Measurements from ENCODE around the gene CDH4. TPM values are rescaled to one million over a fixed set of nuclear protein-coding genes. Genes with fewer than 3 reads are reported as not detected.

Gene CDH4
- polyA plus RNA-seq, 5 donors, result 3.6 to 8.1 (median 4.7) TPM

DNA sequence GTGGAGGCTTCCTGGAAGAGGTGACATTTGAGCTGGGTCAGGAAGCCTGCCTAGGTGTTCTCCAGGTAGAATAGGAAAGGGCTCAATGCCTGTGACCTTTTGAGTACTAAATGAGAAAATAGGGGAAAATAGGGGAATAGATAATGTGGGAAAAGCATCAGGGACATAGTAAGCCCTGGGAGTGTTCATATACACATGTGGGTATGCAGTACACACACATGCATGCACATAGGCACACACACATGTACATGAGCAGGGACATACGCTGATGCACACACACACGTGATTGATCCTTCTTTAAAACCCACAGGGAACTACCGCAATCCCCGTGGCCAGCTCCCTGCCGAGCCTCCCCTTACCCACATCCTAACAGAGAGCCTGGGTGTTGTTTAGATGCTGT lies 351.7 kb downstream of the CDH4 start:
- DNase-seq, result no peak

DNA sequence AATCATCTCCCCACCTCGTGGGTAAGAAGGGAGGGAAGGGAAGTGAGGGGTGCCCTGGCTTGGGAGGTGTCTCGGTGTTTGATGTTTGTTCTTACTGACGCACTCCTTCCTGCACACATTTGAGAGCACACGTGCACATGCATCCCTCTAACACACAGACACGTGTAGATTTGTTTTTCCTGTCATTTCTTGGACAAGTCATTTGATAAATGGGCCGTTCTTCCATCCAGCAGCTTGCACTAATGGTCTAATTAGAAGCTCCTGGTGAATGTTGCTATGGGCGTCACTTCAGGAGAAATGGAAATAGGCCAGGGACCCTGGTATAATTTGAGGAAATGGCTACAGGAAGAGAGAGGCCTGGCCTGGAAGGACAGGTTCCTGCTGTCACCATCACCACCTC lies 352.5 kb downstream of the CDH4 start:
- DNase-seq, result no peak

DNA sequence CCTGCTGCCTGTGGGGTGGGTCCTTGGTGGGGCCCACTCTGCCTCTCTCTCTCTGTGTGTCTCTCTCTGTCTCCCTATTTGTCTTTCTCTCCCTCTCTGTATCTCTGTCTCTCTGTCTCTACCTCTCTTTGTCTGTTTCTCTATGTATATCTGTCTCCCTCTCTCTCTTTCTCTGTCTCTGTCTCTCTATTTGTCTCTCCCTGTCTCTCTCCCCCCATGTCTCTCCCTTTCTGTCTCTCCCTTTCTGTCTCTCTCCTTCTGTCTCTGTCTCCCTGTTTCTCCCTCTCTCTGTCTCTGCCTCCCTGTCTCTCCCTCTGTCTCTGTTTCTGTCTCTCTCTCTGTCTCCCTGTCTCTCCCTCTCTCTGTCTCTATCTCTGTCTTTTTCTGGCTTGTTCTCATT lies 353.2 kb downstream of the CDH4 start:
- DNase-seq, result no peak

DNA sequence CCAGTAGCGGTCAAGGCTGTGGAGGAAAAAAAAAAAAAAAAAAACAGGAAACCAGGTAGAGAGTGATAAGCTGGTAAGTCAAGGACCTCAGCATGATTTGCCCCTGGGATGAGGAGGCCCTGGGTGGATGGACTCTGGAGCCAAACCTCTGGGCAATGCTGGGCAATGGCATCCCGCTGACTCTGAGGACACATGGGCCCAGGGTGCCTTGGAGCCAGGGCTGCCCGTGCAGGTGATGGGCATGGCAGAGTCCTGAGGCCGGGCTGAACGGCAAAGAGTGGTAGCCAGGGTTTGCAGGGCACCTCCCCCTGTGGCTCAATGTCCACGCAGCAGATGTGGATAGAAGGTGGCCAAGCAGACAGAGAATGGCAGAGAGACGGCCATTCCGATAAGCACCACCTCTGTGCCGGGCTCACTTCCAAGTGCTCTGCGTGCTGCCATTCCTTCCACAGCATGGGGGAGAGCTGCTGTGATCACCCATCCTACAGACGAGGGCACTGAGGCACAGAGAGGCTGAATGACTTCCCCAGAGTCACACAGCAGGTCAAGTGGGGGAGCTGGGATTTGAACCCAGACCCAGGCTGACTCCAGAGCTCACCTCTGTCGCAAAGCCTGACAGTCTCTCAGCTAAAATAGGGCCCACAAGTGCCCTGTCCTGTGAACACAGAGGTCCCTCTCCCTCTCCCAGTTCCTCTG lies 353.9 kb downstream of the CDH4 start:
- DNase-seq, result no peak

DNA sequence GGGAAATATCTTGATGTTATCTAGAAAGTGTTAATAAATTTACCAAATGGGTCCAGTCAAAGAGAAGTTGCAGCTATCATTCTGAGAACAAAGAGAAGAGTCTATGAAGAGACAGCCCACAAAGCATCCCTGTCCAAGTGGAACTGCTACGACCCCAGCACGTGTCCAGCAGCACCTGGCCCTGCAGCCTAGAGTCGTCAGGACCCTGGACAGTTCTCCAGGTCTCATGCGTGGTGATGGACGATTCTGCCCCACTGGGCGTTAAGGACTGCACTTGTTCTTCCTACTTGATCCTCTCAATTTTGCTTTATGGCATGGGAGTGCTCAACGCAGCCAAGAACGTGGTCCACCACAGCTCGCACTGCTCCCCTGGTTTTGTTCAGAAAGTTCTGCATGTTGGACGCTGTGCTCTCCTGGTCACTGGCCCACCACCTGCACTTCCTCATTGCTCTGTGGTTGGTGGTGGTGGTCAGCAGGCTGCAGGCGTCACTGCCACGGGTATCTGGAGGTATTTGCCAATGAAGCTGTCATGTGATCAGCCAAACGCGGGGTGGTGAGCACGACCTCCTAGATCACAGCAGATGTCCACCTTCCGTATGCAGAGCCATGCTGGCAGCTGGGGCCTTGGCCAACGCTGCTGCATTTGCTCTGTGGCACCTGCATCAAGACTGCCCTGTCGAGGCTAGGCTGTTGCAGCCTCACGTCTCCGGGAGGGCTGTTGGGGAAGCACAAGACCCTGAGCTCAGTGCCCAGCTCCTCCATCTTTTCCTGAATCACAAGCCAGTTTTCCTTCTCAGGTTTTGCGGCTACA lies 356.4 kb downstream of the CDH4 start:
- no peak for DNase-seq

DNA sequence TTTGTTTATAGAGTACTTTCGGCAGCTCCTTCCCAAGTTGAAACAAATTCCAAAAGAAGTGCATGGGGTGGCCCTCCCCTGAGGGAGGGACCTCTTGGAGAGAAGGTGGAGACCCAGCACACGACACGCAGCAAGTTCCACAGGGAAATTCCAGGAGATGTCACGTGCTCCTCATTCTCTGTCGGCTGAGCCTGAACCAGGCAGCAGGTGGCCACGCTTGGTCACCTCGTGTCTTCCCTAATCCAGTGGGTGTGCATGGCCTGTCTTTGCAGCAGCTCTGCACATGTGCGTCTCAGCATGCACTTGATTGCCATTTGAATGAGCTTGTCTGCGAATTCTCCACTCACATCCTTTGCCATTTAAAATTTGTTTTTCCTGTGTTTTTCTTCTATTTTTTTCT lies 357.4 kb downstream of the CDH4 start:
- DNase-seq, result no peak

DNA sequence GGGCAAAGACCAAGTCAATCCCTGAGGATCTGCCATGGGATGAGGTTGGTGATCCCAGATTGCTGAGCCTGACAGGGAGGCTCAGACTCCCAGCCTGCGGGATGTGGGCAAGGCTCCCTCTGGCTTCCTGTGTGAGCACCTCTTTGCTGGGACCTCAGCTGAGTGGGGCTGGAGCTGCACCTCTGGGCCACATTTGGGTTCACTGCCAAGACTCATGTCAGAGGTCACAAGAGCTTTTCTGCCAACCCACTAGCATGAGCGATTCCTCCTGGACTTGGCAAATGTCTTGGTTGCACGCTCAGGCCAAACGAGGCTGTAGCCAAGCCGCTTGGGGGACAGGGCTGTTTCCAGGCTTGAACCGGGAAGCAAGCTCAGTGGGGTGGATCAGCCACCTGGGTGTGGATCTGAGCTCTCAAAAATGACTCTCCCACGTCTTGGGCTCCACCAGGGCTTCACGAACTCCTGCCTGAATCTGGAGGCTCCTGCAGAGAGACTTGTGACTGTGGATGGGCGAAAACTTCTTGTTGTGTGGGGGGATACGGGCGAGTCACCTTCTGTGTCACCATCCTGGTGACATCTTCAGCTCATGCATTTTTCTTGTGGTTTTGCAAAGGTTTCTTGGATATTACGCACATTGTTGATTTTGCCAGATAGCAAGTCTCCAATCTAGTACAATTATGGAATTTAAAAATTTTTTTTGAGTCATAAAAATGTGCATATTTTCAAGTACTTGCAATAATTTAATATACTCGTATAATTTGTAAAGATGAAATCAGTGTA lies 359.5 kb downstream of the CDH4 start:
- DNase-seq, result no peak

DNA sequence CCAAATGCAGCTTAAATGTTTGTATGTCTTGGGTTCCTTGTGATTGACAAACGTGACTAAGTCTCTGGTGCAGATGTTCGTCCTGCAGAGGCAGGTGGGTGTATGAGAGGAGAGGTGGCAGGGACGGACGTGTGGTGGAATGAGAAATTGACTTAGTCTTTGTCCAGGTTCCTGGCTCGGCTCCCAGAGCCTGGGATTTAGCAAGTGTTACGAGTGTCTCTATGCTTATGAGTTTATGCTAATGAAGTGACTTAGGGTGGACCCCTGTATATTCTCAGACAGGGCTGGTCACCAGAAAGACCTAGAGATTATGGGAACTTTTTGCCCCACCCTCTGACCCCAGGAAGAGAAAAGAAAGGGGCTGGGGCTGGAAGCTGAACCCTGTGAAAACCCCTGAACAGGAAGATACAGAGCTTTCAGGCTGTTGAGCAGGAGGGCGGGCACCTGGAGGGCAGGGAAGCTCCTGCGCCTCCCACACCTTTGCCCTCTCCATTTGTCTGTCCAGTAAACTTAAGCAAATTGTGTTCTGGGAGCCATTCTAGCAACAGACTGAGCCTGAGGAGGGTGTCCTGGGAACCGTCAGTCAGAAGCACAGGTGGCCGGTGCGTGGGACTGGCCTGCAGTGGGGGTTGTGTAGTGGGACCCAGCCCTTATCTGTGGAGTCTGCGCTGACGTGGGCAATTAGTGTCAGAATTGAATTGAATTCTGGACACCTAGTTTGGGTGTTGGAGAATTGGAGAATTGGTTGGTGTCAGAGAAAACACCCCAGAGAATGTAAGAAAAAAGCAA lies 362.1 kb downstream of the CDH4 start:
- DNase-seq, result no peak

DNA sequence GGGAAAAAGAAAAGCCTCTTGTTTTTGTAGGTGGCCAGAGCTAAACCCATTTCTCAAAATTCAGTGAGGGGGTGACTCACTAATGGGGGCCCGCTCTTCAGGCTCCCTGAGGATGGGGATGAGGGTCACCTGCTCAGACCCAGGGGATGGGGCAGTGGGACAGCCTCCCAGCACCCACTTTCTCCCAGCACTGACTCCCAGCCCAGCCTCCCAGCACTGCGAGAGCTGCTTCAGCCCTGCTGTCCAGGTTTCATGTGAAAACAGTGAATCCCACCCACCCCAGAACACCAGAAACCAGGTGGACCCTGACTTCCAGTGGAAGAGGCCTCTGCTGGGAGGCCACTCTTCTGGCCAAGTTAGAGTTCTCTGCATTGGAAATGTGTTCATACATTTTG lies 362.6 kb downstream of the CDH4 start:
- DNase-seq, result no peak

DNA sequence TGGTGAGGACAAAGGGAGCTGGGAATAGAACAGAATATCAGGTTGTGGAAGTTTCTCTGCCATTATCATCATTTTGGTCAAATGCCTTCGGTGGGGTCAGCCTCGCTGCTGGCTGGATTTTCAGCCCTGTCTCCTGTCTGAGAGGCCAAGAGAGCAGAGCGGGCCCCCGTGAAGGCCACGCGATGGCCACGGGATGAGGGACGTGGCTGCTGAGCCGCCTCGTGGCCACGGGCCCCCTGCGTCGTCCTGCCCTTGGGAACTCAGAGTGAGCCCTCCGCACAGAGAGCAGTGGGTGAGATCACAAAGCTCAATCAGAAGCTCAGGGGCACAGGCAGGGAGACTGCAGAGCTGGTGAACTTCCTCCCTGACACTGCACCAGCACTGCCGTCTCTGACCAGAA lies 363.7 kb downstream of the CDH4 start:
- DNase-seq, result no peak

DNA sequence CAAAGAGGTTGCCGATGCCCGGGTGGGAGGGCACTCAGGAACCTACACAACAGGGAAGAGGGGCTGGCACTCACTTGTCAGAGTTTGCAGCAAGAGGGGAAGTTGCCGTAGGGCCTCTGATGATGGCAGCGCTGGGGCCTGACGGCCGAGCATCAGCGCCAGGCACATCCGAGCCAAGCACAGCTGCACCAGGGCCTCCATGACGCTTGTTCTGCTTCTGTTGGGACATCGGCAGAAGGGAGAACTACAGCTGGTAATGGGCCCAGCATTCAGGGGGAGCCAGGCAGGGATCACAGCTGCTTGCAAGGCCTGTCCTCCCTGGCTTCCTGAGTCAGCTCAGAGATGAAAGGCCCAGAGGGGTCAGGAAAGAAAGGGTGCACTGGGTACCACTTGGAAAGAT lies 367.7 kb downstream of the CDH4 start:
- DNase-seq, result no peak

DNA sequence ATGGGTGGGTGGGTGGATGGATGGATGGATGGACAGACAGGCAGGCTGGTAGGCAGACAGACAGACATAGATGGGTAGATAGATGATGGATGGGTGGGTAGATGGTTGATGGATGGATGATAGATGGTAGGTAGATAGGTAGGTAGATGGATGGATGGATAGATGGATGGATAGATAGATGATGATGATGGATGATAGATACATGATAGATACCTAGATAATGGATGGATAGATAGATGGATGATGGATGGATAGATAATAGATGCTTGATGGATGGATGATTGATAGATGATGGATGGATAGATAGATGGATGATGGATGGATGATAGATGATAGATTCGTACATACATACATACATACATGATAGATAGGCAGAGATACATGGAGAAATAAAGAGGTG lies 368.1 kb downstream of the CDH4 start:
- no peak for DNase-seq

DNA sequence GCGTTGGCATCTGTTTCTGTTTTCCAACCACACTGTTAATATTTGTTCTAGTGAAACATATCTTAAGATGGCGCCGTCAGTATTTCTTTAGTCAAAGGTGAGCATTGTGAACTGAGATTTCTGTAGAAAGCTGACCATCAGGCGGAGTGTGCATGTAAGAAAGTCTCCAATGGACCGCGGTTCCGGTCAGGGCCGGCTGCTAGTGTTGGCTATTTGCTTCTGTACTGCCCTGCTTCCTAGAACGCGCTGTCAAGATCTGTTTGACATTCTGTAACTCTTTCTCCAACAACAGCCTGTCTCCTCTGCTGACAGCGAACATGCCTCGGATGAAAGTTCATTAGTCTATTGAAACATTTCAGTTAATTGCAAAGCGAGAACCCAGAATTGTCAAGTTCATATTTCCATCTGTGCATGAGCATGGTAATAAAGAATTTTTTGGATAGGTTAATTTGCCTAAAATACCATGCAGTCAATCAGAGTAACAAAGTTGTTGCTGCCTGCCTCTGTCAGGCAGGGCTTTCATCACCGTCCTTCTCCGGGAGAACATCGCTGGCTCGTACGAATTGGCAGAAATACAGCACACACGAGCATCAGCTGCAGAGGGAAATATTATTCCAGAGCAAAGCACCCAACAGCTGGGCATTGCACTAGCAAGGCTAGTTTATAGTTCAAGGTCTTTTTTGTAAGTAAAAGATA lies 369.1 kb downstream of the CDH4 start:
- DNase-seq, result peak; percentile 12 to 18

DNA sequence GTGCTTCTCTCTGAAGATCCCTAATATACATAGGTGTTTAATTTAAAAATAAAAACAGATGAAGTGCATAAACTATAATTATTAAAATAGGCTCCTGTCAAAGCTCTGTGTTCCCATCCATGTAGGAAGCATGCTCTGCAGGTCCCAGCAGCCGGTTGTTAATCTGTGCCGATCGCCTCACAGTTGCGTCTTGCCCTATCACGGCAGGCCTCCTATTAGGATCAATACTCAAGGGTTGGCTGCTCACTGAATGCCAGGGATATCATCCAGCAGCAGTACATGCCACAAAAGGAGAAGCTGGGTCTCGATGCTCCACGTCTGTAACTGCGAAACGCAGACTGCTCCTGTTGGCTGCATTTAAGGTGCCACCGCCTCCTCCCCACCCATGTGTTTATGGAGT lies 369.8 kb downstream of the CDH4 start:
- DNase-seq, result no peak

DNA sequence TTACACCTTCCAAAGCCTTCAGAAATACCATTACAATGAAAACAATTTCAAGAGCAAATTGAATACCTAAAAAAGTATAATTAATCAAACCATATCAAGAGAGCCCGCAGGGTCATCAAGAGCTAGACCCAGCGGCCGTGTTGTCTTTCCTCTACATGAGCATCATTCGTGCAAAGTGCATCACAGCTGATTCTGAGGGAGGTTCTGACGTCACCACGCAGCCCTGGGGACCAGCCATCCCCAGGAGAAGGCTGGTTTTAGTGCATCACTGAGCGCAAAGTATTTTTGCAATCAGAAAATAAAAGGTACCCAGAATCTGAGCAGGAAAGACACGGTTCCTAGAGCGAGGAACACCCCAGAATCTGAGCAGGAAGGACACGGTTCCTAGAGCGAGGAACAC lies 371.4 kb downstream of the CDH4 start:
- DNase-seq, result no peak

DNA sequence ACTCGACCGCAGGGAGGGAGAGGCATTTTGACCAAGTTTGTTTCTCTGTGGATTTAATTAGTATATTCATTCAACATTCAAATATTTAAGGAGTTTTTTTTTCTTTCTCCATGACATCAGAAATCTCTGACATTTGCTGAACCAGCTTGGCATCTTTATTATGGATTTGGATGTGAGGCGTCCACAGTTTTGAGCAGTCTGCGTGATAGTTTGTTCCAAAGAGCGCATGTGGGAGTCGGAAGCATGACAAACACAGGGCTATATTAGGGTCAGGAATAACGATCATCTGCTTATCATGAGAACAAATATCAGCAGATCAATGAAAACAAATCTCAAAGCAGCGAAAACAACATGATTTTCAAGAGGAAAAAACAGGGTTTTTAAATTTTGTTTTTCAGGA lies 373.2 kb downstream of the CDH4 start:
- no peak for DNase-seq

DNA sequence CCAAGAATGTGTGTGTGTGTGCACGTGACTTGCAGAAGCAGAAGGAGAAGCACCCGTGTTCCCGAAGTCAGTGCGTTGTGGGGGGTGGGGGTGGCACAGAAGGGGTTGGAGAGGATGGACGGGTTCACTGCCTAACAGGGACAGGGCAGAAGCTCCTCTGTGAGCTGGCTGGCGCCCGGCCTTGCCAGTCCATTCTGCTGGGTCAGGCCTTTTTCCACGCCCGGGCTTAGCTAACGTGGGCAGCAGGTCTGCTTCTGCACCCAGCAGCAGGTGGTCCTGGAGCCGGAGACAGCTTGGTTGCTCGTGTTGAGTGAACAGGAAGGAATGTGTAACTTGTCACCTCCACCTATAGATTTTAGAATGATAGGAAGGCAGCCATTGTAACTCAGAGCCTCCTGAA lies 374.4 kb downstream of the CDH4 start:
- DNase-seq, result no peak

DNA sequence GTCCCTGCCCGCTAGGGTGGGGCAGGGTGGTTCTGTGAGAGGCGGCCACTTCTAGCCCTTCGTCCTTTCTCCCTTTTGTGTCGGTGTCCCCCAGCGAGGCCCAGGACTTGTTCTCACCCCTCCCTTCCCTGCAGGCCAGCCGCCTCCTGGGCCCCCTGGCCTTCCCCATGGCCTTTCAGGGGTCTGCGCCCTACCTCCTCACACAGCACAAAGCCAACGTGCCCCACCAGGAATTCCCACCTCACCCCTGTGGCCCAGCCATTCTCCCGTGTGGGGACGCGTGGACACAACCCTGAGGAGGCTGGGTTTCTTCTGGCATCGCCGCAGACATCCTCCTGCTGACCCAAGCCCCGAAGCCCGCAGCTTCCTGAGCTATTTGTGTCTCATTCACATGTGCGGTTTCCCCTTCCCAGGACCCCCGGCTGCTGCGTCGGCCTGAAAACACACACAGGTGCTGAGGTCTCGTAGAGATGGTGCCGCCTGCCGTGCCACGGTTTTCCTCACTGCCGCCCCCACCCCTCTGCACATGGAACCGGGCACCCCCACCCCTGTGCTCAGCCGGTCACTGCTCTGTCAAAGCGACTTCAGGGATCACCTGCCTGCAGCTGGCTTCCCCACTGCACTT lies 375.8 kb downstream of the CDH4 start:
- DNase-seq, result no peak

DNA sequence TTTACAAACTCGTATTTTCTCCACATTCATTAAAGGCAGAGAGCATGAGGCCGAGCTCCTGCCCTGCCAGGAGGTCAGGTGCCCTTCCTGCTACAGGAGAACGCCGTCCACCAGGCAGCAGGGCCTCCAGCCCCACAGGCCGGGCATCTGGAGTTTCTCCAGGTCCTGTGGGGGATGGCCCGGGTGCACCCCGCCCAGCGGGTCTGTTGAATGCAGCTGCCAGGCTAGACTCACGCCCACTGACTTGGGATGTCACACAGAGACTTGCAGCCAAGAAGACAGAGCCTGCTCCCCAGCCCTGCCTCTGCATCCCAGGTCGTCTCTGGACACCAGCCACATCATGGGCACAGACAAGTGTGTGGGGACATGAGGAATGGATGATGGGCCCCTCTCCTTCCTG lies 376.4 kb downstream of the CDH4 start:
- no peak for DNase-seq

DNA sequence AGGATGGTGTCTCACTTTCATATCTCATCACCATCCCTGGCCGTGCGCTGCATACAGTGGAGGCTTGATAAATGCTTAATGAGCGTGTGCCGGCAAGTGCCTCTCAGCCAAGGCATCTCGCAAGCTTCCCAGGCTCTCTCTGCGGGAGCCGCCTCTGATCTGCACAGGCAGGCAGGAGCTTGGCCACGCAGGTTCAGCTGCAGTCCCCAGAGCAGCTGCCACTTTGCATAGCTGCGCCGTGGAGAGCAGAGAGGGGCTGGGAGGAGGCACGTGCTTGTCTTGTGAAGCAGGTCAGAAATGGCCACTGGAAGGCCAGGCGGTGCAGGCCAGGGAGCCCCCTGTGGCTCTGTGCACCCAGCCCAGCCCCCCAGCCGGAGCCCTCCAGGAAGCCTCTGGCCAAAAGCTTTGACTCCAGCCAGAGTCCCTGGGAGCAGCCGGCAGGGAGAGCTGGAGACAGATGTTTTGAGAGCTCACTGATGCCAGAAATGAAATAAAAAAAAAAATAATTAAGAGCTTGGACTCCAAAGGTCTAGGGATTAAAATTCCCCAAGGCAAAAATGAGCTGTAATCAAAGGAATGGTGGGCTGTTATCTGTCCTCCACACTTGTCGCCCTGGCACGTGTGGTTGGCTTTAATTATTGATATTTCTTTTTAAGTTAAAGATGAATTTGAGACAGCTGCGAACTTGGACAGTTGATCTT lies 377.0 kb downstream of the CDH4 start:
- DNase-seq, result peak; percentile 18 to 32
